GM18508 (cell line): ENCODE measurements around the gene ARNT2.

Experiments
- ATAC-seq: cut with Tn5 transposase; IDR thresholded peaks from one replicate; pipeline ENCODE4 v1.9.1; 2021; ENCODE audit warnings: moderate number of reproducible peaks; ENCODE audit not compliant: insufficient read depth, unreplicated experiment

ARNT2 gene

GRCh38 chr15:80568298-80568697, 164.1 kb downstream of the ARNT2 start:
- no peak for ATAC-seq

- ATAC-seq, result no peak
Observed at GRCh38 chr15:80568876-80569605, 164.9 kb downstream of the ARNT2 start.

GRCh38 chr15:80569656-80570055, 165.5 kb downstream of the ARNT2 start:
- no peak for ATAC-seq

GRCh38 chr15:80570553-80570952, 166.4 kb downstream of the ARNT2 start:
- ATAC-seq, result no peak

- no peak for ATAC-seq
Observed at GRCh38 chr15:80572337-80572736, 168.2 kb downstream of the ARNT2 start.

- ATAC-seq, result no peak
Observed at GRCh38 chr15:80573606-80574005, 169.4 kb downstream of the ARNT2 start.

GRCh38 chr15:80574590-80574989, 170.4 kb downstream of the ARNT2 start:
- no peak for ATAC-seq

- no peak for ATAC-seq
Observed at GRCh38 chr15:80576519-80577090, 172.4 kb downstream of the ARNT2 start.

GRCh38 chr15:80577552-80578205, 173.5 kb downstream of the ARNT2 start:
- no peak for ATAC-seq

GRCh38 chr15:80578206-80578595, 174.0 kb downstream of the ARNT2 start:
- no peak for ATAC-seq

- no peak for ATAC-seq
Observed at GRCh38 chr15:80578871-80579270, 174.7 kb downstream of the ARNT2 start.

- ATAC-seq, result no peak
Observed at GRCh38 chr15:80579611-80580010, 175.4 kb downstream of the ARNT2 start.

- ATAC-seq, result no peak
Observed at GRCh38 chr15:80580106-80580505, 175.9 kb downstream of the ARNT2 start.

- no peak for ATAC-seq
Observed at GRCh38 chr15:80580536-80581260, 176.5 kb downstream of the ARNT2 start.

GRCh38 chr15:80581976-80582375, 177.8 kb downstream of the ARNT2 start:
- no peak for ATAC-seq

- ATAC-seq, result no peak
Observed at GRCh38 chr15:80582816-80583423, 178.7 kb downstream of the ARNT2 start.

- ATAC-seq, result no peak
Observed at GRCh38 chr15:80584561-80584964, 180.4 kb downstream of the ARNT2 start.

- no peak for ATAC-seq
Observed at GRCh38 chr15:80584973-80585525, 180.9 kb downstream of the ARNT2 start.

- ATAC-seq, result no peak
Observed at GRCh38 chr15:80585544-80586018, 181.4 kb downstream of the ARNT2 start.

- ATAC-seq, result no peak
Observed at GRCh38 chr15:80586161-80586560, 182.0 kb downstream of the ARNT2 start.
